Measurements from ENCODE around the gene LARGE1.

The LARGE1 gene

GRCh38 chr22:33909911-33910310 lies 10.4 kb downstream of the LARGE1 start:
- no peak for DNase-seq

GRCh38 chr22:33909075-33909458 lies 11.2 kb downstream of the LARGE1 start:
- DNase-seq, result no peak

DNA sequence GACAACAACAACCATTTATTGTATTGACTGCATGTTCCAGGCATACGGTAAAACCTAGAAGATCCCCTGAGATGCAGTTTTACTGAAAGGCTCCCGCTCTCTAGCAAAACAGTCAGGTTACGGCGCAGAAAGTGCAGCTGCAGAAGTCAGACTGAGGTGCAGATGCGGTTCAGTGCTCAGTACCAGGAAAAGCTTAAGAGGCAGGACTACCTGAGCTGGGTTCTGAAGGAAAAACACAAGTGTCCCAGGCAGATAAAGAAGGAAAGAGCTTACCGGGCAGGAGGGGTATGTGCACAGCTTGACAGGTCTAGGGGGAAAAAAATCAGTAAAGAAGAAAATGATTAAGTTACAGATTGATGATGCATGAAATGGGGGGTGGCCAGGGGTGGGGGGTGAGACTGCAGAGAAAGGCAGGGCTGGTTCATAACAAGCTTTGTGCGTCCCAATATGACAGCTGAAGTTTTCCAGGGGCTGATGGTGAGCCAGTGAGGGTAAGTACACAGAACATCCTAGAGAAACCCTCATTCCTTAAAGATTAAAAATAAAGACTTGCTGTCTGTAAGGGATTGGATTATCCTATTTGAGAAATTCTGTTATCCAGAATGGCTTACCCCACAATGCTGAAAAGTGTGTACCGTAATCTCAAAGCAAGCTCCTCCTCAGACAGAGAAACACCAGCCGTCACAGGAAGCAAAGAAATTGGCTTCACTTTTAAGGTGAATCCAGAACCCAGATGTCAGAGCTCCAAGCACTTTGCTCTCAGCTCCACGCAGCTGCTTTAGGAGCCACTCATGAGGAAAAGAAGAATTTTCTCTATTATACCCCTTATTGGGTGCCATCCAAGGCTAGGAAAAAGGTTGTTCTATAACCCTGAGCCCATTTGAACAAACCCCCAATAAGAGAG lies 11.9 kb downstream of the LARGE1 start:
- DNase-seq, result no peak

DNA sequence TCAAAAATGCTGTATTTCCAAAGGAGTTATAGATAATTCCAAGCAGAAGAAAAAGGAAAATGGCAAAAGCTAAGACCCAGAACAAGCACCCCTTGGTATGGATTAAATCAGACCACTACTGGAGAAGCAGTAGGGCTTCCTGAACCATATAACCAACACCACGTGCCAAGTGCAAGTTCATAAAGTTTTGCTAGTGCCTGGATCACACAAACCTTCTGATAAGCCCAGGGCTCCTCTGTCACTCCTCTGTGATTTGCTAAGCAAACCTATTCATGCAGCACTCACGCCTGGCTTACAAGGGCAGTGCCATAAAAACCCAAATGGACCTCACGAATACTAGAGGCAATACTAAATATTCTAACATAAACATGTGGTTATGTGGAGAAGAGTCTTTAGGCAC lies 13.3 kb downstream of the LARGE1 start:
- DNase-seq, result no peak

GRCh38 chr22:33906475-33906874 lies 13.8 kb downstream of the LARGE1 start:
- DNase-seq, result no peak

DNA sequence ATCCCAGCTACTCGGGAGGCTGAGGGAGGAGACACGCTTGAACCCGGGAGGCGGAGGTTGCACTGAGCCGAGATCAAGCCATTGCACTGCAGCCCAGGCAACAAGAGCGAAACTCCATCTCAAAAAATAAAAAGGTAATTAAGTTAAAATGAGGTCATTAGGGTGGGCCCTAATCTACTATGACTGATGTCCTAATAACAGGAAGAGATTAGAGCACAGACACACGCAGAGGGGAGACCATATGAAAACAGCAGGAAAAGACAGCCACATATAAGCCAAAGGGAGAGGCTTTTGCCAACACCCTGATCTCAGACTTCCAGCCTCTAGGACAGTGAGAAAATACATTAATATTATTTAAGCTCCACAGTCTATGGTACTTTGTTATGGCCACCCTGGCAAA lies 17.3 kb downstream of the LARGE1 start:
- DNase-seq, result no peak

GRCh38 chr22:33902073-33902472 lies 18.2 kb downstream of the LARGE1 start:
- no peak for DNase-seq

DNA sequence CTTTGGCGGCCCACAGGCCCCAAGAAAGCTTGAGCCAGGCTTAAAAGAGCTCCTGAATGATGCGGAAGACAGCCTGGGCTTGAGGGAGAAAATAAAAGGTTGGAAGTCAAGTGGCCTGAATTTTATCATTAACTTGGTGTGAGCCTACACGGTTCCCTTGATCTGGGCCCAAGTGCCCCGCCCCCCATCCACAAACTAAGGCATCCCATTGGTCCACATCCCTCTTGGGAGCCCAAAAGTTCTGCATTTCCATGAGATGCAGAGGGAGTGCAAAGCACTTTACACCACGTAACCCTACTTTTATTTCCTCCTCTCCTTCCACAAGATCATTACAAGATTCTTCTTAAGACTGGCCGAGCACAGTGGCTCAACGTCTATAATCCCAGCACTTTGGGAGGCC lies 22.2 kb downstream of the LARGE1 start:
- DNase-seq, result no peak

- DNase-seq, result no peak
Observed at GRCh38 chr22:33897448-33897835, 22.8 kb downstream of the LARGE1 start.

DNA sequence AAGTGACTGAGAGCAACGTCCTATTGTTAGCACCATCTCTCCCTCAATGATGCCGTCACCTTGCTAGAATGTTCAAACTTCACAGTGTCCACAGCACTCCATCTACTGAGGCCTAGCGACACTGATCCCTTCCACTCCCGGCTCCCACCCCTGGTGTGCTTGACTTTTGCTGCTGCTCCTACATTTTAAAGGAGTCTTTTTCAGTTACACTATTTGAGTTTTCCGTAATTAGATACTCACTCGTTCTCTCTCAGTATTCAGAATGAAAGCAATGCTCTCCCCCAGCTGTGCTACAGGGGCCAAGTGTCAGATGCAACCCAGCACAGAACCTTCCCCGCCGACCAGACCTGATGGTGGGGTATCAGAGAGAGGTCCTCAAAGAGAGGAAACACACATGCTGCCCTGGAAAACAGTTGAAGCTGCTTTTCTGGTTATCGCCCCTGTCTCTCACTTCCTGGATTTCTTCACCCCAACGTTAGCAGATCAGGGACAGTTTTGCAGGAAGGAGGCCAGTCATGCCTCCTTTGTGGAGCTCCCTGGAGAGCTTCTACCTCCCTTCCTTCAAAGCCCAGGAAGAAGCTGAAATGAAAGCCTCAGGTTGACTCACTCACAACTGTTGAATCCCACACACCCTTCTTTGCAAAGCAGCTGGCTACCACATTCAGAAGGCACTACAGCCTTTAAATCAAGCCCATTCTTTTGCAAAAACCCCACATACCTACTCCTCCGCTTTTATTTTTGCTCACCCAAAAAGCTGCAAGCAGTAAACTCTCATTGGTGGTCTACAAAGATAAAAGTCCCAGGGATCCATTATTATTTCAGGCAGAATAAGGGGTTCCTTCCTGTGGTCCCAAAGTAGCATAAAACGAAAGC lies 23.5 kb downstream of the LARGE1 start:
- no peak for DNase-seq

DNA sequence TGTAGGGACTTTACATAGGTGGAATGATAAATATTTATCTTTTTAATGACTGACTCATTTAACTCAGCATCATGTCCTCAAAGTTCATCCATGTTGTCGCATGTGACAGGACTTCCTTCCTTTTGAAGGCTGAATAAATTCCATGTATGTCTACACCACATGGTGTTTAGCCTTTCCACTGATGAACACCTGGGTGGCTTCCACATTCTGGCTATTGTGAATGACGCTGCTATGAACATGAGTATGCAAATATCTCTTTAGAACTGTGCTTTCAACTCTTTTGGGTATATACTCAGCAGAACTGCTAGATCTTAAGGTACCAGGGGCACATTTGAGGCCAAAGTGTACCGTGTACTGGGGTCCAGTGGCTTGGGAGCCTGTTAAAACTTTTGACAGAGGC lies 24.1 kb downstream of the LARGE1 start:
- no peak for DNase-seq

DNA sequence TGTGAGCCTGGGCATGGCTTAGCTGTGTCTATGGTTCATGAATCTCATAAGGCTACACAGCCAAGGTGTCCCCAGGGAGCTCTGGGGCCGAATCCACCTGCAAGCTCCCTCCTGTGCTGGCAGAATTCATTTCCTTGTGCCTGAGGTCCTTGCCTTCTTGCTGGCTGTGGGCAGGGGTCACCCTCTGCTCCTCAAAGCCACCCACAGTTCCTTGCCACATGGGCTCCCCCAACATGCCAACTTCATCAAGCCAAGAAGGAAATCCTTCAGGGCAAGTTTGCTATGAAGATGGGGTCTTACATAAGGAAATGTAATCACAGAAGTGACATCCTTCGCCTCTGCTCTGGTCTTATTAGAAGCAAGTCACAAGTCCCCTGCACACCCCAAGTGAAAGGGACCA lies 24.8 kb downstream of the LARGE1 start:
- no peak for DNase-seq

GRCh38 chr22:33894515-33894914 lies 25.8 kb downstream of the LARGE1 start:
- DNase-seq, result no peak

DNA sequence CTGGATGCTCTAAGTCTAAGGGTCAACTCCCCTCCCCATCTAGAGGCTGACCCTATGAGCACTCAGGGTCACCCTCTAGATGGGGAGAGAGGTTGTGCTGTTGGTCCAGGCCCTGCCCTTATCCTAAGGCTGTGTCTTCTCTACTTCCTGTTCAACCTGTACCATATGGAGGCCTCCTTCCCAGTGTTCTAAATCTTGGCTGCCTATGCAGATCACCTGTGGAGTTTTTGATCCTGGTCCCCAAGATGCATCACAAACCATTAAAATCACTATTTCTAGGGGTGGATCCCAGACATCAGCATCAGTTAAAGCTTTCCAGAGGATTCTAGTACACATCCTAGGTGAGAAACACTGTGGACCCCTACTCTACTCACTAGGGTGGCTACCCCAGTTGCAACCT lies 26.2 kb downstream of the LARGE1 start:
- DNase-seq, result no peak

DNA sequence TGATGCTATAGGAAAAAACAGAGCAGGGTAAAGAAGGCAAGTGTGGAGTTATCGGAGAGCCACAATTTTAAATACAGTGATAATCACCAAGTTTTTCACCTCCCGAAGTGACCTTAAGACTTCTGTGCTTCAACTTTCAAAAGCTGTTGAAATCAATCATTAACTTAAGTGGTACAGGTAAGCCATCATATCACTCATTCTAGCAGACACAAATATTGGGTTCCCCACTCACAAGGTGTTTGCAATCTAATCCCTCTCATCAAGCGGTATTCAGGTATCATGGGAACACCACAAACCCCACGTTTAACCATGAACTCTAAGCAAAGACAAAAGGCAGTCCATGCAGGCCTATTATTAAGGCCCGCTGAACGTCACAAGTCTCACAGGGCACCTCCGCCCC lies 26.8 kb downstream of the LARGE1 start:
- DNase-seq, result no peak

GRCh38 chr22:33891992-33892391 lies 28.3 kb downstream of the LARGE1 start:
- no peak for DNase-seq

GRCh38 chr22:33891455-33891854 lies 28.8 kb downstream of the LARGE1 start:
- no peak for DNase-seq

DNA sequence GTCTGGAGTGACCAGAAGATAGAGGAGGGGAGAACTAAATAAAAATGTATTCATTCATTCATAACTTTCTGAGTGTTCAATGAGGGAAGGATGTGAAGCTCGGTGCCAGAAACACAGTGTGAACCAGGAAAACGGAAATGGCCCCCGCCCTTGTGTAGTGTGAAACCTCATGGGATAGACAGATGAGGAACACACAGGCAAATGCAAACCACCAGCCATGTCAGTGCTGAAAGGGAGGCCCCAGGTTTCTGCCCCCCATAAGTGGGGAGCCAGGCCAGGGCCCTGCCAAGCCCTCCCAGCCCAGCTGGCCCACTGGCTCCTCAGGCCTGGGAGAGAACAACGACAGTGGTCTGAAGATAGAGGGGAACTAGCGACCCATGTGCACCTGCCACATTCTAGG lies 30.5 kb downstream of the LARGE1 start:
- DNase-seq, result no peak

DNA sequence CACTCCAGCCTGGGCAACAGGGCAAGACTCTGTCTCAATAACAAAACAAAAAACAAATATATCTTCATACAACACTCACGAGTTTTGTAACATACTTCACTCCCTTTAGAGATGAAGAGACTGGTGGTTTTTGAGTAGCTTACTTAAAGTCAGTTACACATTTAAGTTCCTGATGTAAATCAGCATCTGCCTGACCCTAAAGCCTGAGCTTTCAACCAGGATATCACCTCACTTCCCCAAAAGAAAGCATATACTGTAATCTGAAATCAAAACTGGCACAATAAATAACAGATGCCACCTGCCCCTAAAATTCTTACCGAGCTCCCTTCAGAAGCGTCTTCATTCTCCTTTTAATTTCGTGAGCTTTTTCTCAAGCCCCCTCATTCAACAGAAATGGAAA lies 31.5 kb downstream of the LARGE1 start:
- no peak for DNase-seq

DNA sequence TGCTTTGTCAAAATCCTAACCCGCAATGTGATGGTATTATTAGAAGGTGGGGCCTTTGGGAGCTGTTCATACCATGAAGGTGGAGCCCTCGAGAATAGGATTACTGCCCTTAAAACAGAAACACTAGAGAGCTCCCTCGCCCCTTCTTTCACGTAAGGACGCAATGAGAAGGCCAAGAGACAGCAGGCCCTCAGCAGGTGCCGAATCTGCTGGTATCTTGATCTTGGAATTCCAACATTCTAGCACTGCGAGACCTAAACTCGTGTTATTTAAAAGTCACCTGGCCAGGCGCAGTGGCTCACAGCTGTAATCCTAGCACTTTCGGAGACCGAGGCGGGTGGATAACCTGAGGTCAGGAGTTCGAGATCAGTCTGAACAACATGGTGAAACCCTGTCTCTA lies 33.1 kb downstream of the LARGE1 start:
- DNase-seq, result no peak

DNA sequence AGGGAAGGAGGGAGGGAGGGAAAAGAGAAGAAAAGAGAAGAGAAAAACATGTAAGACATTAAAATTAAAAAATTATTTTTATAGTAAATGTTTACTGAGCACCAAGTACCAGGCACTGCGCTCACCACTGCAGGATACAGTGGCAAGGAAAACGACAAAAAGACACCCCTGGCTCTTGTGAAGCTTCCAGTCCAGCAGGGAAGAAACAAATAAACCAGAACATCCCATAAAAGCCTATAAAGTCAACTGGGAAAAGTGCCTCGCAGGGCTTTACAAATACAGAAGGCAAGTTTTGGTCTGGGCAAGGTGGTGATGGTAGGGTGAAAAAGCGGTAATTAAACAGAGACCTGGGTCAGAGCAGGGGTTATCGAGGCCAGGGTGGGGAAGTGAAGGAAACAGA lies 33.6 kb downstream of the LARGE1 start:
- DNase-seq, result no peak

- DNase-seq, result no peak
Observed at GRCh38 chr22:33884829-33885228, 35.4 kb downstream of the LARGE1 start.

DNA sequence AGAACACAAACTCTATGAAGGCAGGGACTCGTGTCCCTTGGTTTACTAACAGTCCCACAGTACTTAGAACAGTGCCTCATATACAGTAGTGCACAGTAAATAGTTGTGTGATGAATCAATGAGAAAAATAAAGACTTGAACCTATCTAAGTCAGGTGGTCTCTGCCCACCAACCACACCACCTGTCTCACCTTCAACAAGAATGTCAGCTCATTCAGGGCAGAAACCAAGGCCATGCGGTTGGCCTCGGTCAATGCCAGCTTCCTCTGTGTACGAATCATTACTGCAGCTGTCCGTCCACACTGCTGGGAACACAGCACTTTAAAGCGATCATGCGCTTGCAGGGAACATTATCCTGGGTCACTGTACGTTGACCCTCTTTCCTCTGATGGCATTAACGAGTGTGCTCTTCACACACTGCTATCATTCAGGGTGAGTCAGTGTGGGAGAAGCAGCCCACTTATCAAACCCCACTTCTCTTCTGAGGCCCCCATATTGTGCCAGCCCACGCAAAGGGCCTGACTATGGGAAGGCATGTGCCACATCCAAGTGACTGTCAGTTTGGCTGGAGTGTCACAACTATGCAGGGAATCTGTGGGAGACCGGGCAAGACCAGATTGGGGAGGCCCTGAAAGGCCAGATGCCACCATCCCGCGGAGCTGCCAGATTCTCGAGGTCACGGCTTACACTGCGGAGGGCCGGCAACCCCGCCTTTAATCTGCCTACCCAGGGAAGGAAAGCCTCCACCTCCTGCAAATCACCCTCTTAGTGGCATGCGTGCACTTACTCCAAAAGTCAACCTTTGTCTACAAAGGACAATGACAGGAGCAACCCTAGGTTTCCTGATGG lies 36.1 kb downstream of the LARGE1 start:
- no peak for DNase-seq
